ENCODE results near the gene RELN. TPM values are rescaled to one million over a fixed set of nuclear protein-coding genes. Genes with fewer than 3 reads are reported as not detected.

RELN gene
- total RNA-seq, 1 donor from 2014 or later, result 2.5 TPM

- no peak for ATAC-seq
- intact Hi-C loops (cut with micrococcal nuclease), result no loop called here
- DNase-seq, result no peak
These were observed 223.6 kb downstream of the RELN start for GRCh38 chr7:103765901-103766300.

GRCh38 chr7:103764901-103765300, 224.6 kb downstream of the RELN start:
- DNase-seq (no peak), ATAC-seq (no peak)
- intact Hi-C loops (cut with micrococcal nuclease), result no loop called here

- DNase-seq, result no peak
- intact Hi-C loops (cut with micrococcal nuclease), result no loop called here
- no peak for ATAC-seq
These were observed 226.6 kb downstream of the RELN start for GRCh38 chr7:103762877-103763276.

GRCh38 chr7:103762065-103762760, 227.2 kb downstream of the RELN start:
- DNase-seq (no peak), ATAC-seq (no peak)
- intact Hi-C loops (cut with micrococcal nuclease), result no loop called here

- ATAC-seq (no peak), DNase-seq (no peak)
- intact Hi-C loops (cut with micrococcal nuclease), result no loop called here
These were observed 236.5 kb downstream of the RELN start for GRCh38 chr7:103752995-103753394.

GRCh38 chr7:103751311-103751880, 238.1 kb downstream of the RELN start:
- ATAC-seq (no peak), DNase-seq (no peak)
- intact Hi-C loops (cut with micrococcal nuclease), result no loop called here

GRCh38 chr7:103748680-103749079, 240.8 kb downstream of the RELN start:
- DNase-seq (no peak), ATAC-seq (no peak)
- intact Hi-C loops (cut with micrococcal nuclease), result no loop called here

GRCh38 chr7:103735377-103735776, 254.1 kb downstream of the RELN start:
- ATAC-seq, result no peak
- DNase-seq, result no peak
- intact Hi-C loops (cut with micrococcal nuclease), result no loop called here

- ATAC-seq (no peak), DNase-seq (no peak)
- intact Hi-C loops (cut with micrococcal nuclease), result no loop called here
These were observed 258.3 kb downstream of the RELN start for GRCh38 chr7:103731169-103731568.

- intact Hi-C loops (cut with micrococcal nuclease), result no loop called here
- ATAC-seq, result no peak
These were observed 260.4 kb downstream of the RELN start for GRCh38 chr7:103729026-103729425.

GRCh38 chr7:103727982-103728610, 261.4 kb downstream of the RELN start:
- ATAC-seq, result no peak
- intact Hi-C loops (cut with micrococcal nuclease), result no loop called here
- no peak for DNase-seq

More at GRCh38 chr7:103729026-103729425, 260.4 kb downstream of the RELN start:
- DNase-seq, result no peak

- intact Hi-C loops (cut with micrococcal nuclease), result no loop called here
- no peak for ATAC-seq
- DNase-seq, result no peak
These were observed 270.4 kb downstream of the RELN start for GRCh38 chr7:103719070-103719469.

- DNase-seq, result no peak
- intact Hi-C loops (cut with micrococcal nuclease), result no loop called here
- no peak for ATAC-seq
These were observed 270.9 kb downstream of the RELN start for GRCh38 chr7:103718482-103719061.

GRCh38 chr7:103717574-103717973, 271.9 kb downstream of the RELN start:
- intact Hi-C loops (cut with micrococcal nuclease), result no loop called here
- DNase-seq, result no peak
- ATAC-seq, result no peak

GRCh38 chr7:103715376-103716120, 273.9 kb downstream of the RELN start:
- no peak for DNase-seq
- intact Hi-C loops (cut with micrococcal nuclease), result no loop called here
- no peak for ATAC-seq

GRCh38 chr7:103714376-103714927, 275.0 kb downstream of the RELN start:
- intact Hi-C loops (cut with micrococcal nuclease), result no loop called here
- DNase-seq (no peak), ATAC-seq (no peak)

GRCh38 chr7:103712991-103713778, 276.3 kb downstream of the RELN start:
- no peak for ATAC-seq
- DNase-seq, result no peak
- intact Hi-C loops (cut with micrococcal nuclease), result no loop called here

- DNase-seq (no peak), ATAC-seq (no peak)
- intact Hi-C loops (cut with micrococcal nuclease), result no loop called here
These were observed 278.0 kb downstream of the RELN start for GRCh38 chr7:103711413-103711812.

GRCh38 chr7:103710247-103710646, 279.2 kb downstream of the RELN start:
- no peak for ATAC-seq
- no peak for DNase-seq
- intact Hi-C loops (cut with micrococcal nuclease), result no loop called here

Measured in left ventricle myocardium superior (tissue), 1 donor.